ENCODE measurements around the gene GXYLT2.

The GXYLT2 gene

GRCh38 chr3:72999951-73000350 is 112.1 kb downstream of the GXYLT2 start:
- TF ChIP-seq REST (IDR thresholded peaks at IDR 0.05; ENCODE audit: insufficient read depth in 1 of 2, low read depth in 2 of 2, low read length in 2 of 2) (no peak), TAF1 (IDR thresholded peaks at IDR 0.05; ENCODE audit: borderline replicate concordance, insufficient read depth, low read length) (no peak), SIN3A (IDR thresholded peaks at IDR 0.05; ENCODE audit: borderline replicate concordance, insufficient read depth, low read length) (no peak), FOXP2 (optimal IDR thresholded peaks at IDR 0.05; ENCODE audit: borderline replicate concordance, extremely low read depth, extremely low read length, insufficient read depth) (no peak), POLR2AphosphoS5 (IDR thresholded peaks at IDR 0.05; ENCODE audit: low read depth, low read length) (no peak)

GRCh38 chr3:73004316-73004715 is 116.5 kb downstream of the GXYLT2 start:
- TF ChIP-seq SIN3A (IDR thresholded peaks at IDR 0.05; ENCODE audit: borderline replicate concordance, insufficient read depth, low read length) (no peak), FOXP2 (optimal IDR thresholded peaks at IDR 0.05; ENCODE audit: borderline replicate concordance, extremely low read depth, extremely low read length, insufficient read depth) (no peak)

GRCh38 chr3:73007992-73008712 is 120.3 kb downstream of the GXYLT2 start:
- TF ChIP-seq TAF1 (IDR thresholded peaks at IDR 0.05; ENCODE audit: borderline replicate concordance, insufficient read depth, low read length) (no peak), FOXP2 (optimal IDR thresholded peaks at IDR 0.05; ENCODE audit: borderline replicate concordance, extremely low read depth, extremely low read length, insufficient read depth) (no peak), SIN3A (IDR thresholded peaks at IDR 0.05; ENCODE audit: borderline replicate concordance, insufficient read depth, low read length) (no peak), POLR2AphosphoS5 (IDR thresholded peaks at IDR 0.05; ENCODE audit: low read depth, low read length) (no peak), REST (IDR thresholded peaks at IDR 0.05; ENCODE audit: insufficient read depth in 1 of 2, low read depth in 2 of 2, low read length in 2 of 2) (no peak)

GRCh38 chr3:73009008-73009407 is 121.2 kb downstream of the GXYLT2 start:
- TF ChIP-seq SIN3A (IDR thresholded peaks at IDR 0.05; ENCODE audit: borderline replicate concordance, insufficient read depth, low read length) (no peak), POLR2AphosphoS5 (IDR thresholded peaks at IDR 0.05; ENCODE audit: low read depth, low read length) (no peak), TAF1 (IDR thresholded peaks at IDR 0.05; ENCODE audit: borderline replicate concordance, insufficient read depth, low read length) (no peak), REST (IDR thresholded peaks at IDR 0.05; ENCODE audit: insufficient read depth in 1 of 2, low read depth in 2 of 2, low read length in 2 of 2) (no peak), FOXP2 (optimal IDR thresholded peaks at IDR 0.05; ENCODE audit: borderline replicate concordance, extremely low read depth, extremely low read length, insufficient read depth) (no peak)

- no peak for TF ChIP-seq SIN3A (IDR thresholded peaks at IDR 0.05; ENCODE audit: borderline replicate concordance, insufficient read depth, low read length)
- no peak for TF ChIP-seq FOXP2 (optimal IDR thresholded peaks at IDR 0.05; ENCODE audit: borderline replicate concordance, extremely low read depth, extremely low read length, insufficient read depth)
- no peak for TF ChIP-seq TAF1 (IDR thresholded peaks at IDR 0.05; ENCODE audit: borderline replicate concordance, insufficient read depth, low read length)
- TF ChIP-seq POLR2AphosphoS5 (IDR thresholded peaks at IDR 0.05; ENCODE audit: low read depth, low read length) = no peak
- no peak for TF ChIP-seq REST (IDR thresholded peaks at IDR 0.05; ENCODE audit: insufficient read depth in 1 of 2, low read depth in 2 of 2, low read length in 2 of 2)
These were observed 121.9 kb downstream of the GXYLT2 start for GRCh38 chr3:73009750-73010149.
